Kidney (tissue), 14 donors: ENCODE results near the gene PVR. TPM values are rescaled to one million over a fixed set of nuclear protein-coding genes. Genes with fewer than 3 reads are reported as not detected.

Source experiments
- DNase-seq, 5 donors: peaks; one replicate each; pipeline ENCODE4 v3.0.0-alpha.2; 2013 to 2020
- FAIRE-seq: peaks from 2 replicates; lab custom pipeline; 2012; peaks lifted over from hg19 to GRCh38; lab: Jason Lieb, UNC
- H3K27ac ChIP-seq, 2 donors: one replicate each; pipeline ENCODE4 v1.7.0; 2013; ENCODE audit warnings: low read depth in 2 of 2, low read length in 2 of 2, inconsistent platforms in 1 of 2
- H3K27me3 ChIP-seq: one replicate; pipeline ENCODE4 v1.7.1; 2013; ENCODE audit warnings: low read length, inconsistent platforms; ENCODE audit not compliant: control insufficient read depth, insufficient read depth
- H3K36me3 ChIP-seq, 3 donors: one replicate each; pipeline versions ENCODE4 v1.7.0 to v1.7.1; 2013; ENCODE audit warnings: low read length in 3 of 3, control low read depth in 1 of 3, inconsistent platforms in 1 of 3; ENCODE audit not compliant: insufficient read depth in 3 of 3, control insufficient read depth in 2 of 3
- H3K4me1 ChIP-seq, 3 donors: one replicate each; pipeline versions ENCODE4 v1.7.0 to v1.7.1; 2013; ENCODE audit warnings: low read length in 3 of 3, inconsistent platforms in 1 of 3, low read depth in 1 of 3; ENCODE audit not compliant: control insufficient read depth in 2 of 3, insufficient read depth in 2 of 3
- H3K4me3 ChIP-seq, 3 donors: one replicate each; pipeline versions ENCODE4 v1.7.0 to v1.8.1; 2013; ENCODE audit warnings: low read length in 3 of 3, control low read depth in 1 of 3, inconsistent platforms in 1 of 3
- H3K9ac ChIP-seq, 3 donors: one replicate each; pipeline versions ENCODE4 v1.7.0 to v1.7.1; 2013; ENCODE audit warnings: low read length in 3 of 3, control low read depth in 1 of 3, inconsistent platforms in 1 of 3
- H3K9me3 ChIP-seq, 3 donors: one replicate each; pipeline versions ENCODE4 v1.7.0 to v1.7.1; 2013; ENCODE audit warnings: low read length in 3 of 3, control low read depth in 1 of 3, inconsistent platforms in 1 of 3; ENCODE audit not compliant: control insufficient read depth in 2 of 3, insufficient read depth in 1 of 3
- intact Hi-C: fragments of 100-400 bp; cut with DNase I; formaldehyde crosslinking; loops from one replicate; pipeline ENCODE4 v1.11.1; 2022
- microRNA-seq: library from miRNA; unstranded; fragments of <30 nt; microRNA quantifications from one replicate; pipeline ENCODE4 v1.2.0, GENCODE V29; 2020
- polyA plus RNA-seq: library from polyadenylated mRNA; stranded (reverse); fragments of 350-450 nt; fragmentation: Illumina TruSeq; extraction: RNeasy Lipid Tissue Mini Kit (QIAGEN cat#74804); gene quantifications from one replicate; pipeline ENCODE4 v1.2.3, GENCODE V29; 2014; ENCODE audit warnings: low read depth, low replicate concordance; ENCODE audit not compliant: insufficient read depth
- total RNA-seq: library from RNA; stranded (reverse); fragmentation: NEBNext Ultra II Directional; extraction: Animal tissue kit (Norgen Biotek cat#: 25700); gene quantifications from one replicate; pipeline ENCODE4 v1.2.1, GENCODE V29; 2021
- TF ChIP-seq, protein P1 (sequence below): IDR thresholded peaks from 3 replicates; pipeline ENCODE4 v1.5.1; 2012; ENCODE audit warnings: mild to moderate bottlenecking, moderate library complexity, borderline replicate concordance; ENCODE audit not compliant: insufficient read depth; ENCODE audit errors: extremely low read depth
- donor health status: control.
- donor health status: control.
- donor health status: control.
- donor health status: control.
- donor health status: control.
- donor health status: DM: yes; HTN: yes; CAD: no.
- donor health status: Normal renal cell carcinoma (clear cell type).

PVR gene
- total and polyA plus RNA-seq, 2 donors from 2014 or later = 20.7 to 36.4 TPM

GRCh38 chr19:44710483-44710882 lies 66.8 kb downstream of the PVR start:
- FAIRE-seq = no peak
- Histone ChIP-seq H3K36me3 (no peaks in the 10 kb centered on the region), H3K9ac (no peak overlapping the region), H3K9me3 (no peaks in the 10 kb centered on the region), H3K4me3 (no peak overlapping the region), H3K27me3 (no peaks in the 10 kb centered on the region), H3K27ac (no peak overlapping the region), H3K4me1 (no peaks in the 10 kb centered on the region)
- TF ChIP-seq, protein P1, sequence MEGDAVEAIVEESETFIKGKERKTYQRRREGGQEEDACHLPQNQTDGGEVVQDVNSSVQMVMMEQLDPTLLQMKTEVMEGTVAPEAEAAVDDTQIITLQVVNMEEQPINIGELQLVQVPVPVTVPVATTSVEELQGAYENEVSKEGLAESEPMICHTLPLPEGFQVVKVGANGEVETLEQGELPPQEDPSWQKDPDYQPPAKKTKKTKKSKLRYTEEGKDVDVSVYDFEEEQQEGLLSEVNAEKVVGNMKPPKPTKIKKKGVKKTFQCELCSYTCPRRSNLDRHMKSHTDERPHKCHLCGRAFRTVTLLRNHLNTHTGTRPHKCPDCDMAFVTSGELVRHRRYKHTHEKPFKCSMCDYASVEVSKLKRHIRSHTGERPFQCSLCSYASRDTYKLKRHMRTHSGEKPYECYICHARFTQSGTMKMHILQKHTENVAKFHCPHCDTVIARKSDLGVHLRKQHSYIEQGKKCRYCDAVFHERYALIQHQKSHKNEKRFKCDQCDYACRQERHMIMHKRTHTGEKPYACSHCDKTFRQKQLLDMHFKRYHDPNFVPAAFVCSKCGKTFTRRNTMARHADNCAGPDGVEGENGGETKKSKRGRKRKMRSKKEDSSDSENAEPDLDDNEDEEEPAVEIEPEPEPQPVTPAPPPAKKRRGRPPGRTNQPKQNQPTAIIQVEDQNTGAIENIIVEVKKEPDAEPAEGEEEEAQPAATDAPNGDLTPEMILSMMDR = no peak
- no peak for DNase-seq
- intact Hi-C loops = no loop called here

- no peak overlapping the region for H3K4me3 ChIP-seq
- FAIRE-seq (no peak), DNase-seq (no peak)
- no peak overlapping the region for H3K9ac ChIP-seq
- intact Hi-C loops = no loop called here
- no peaks in the 10 kb centered on the region for H3K9me3 ChIP-seq
- no peaks in the 10 kb centered on the region for H3K27me3 ChIP-seq
- TF ChIP-seq, protein P1 = no peak
- no peak overlapping the region for H3K27ac ChIP-seq
- H3K36me3 ChIP-seq = no peaks in the 10 kb centered on the region
- H3K4me1 ChIP-seq = no peaks in the 10 kb centered on the region
Observed at GRCh38 chr19:44712864-44713515, 69.3 kb downstream of the PVR start.

Small RNA genes lying within 50 kb of the gene (microRNA-seq; reads per million reads assigned to microRNA genes)
- gene MIR4531 = not detected

Other genes with a start within 250 kb of the PVR start
- 4.9 TPM for gene ZNF285, start 242.3 kb upstream of the PVR start, total RNA-seq
- 2.8 TPM for gene ZNF285, start 242.3 kb upstream of the PVR start, polyA plus RNA-seq
- 8.4 TPM for gene ZNF229, start 195.4 kb upstream of the PVR start, total RNA-seq
- 2.0 TPM for gene ZNF229, start 195.4 kb upstream of the PVR start, polyA plus RNA-seq
- 10.3 TPM for gene ZNF180, start 143.4 kb upstream of the PVR start, total RNA-seq
- 3.4 TPM for gene ZNF180, start 143.4 kb upstream of the PVR start, polyA plus RNA-seq
- gene CEACAM20, start 114.2 kb upstream of the PVR start, total RNA-seq = not detected
- not detected for gene CEACAM20, start 114.2 kb upstream of the PVR start, polyA plus RNA-seq
- not detected for gene IGSF23, start 30.3 kb upstream of the PVR start, total RNA-seq
- gene IGSF23, start 30.3 kb upstream of the PVR start, polyA plus RNA-seq = not detected
- gene CEACAM19, start 27.6 kb downstream of the PVR start, total RNA-seq = 5.1 TPM
- 5.5 TPM for gene CEACAM19, start 27.6 kb downstream of the PVR start, polyA plus RNA-seq
- gene CEACAM16, start 55.2 kb downstream of the PVR start, total RNA-seq = not detected
- not detected for gene CEACAM16, start 55.2 kb downstream of the PVR start, polyA plus RNA-seq
- 86.8 TPM for gene BCL3, start 104.8 kb downstream of the PVR start, total RNA-seq
- 23.2 TPM for gene BCL3, start 104.8 kb downstream of the PVR start, polyA plus RNA-seq
- 11.5 TPM for gene CBLC, start 134.0 kb downstream of the PVR start, total RNA-seq
- 8.2 TPM for gene CBLC, start 134.0 kb downstream of the PVR start, polyA plus RNA-seq
- 748 TPM for gene BCAM, start 165.2 kb downstream of the PVR start, total RNA-seq
- gene BCAM, start 165.2 kb downstream of the PVR start, polyA plus RNA-seq = 671 TPM
- gene NECTIN2, start 202.4 kb downstream of the PVR start, total RNA-seq = 110 TPM
- 111 TPM for gene NECTIN2, start 202.4 kb downstream of the PVR start, polyA plus RNA-seq
- gene TOMM40, start 247.3 kb downstream of the PVR start, total RNA-seq = 45.4 TPM
- 51.5 TPM for gene TOMM40, start 247.3 kb downstream of the PVR start, polyA plus RNA-seq